IMR-90 (cell line): ENCODE data around the gene CNOT10. TPM values are rescaled to one million over a fixed set of nuclear protein-coding genes. Genes with fewer than 3 reads are reported as not detected.

Experiments used
- ATAC-seq: fragments of 200-7000 bp; cut with Tn5 transposase; 2 replicates; pipeline ENCODE4 v1.9.1; 2020; ENCODE audit warnings: low read depth, mild to moderate bottlenecking, moderate library complexity
- BruUV-seq: library from RNA; stranded (reverse); fragments of 400-500 nt; replicated peaks from 2 replicates; lab custom pipeline; 2021; lab: Mats Ljungman, UMichigan
- CTCF ChIA-PET: fragments of 300-600 bp; formaldehyde crosslinking; extraction: SDS; loops from one replicate; lab custom pipeline; 2021; ENCODE audit warnings: antibody characterized with exemption; lab: Yijun Ruan, JAX
- POLR2A ChIA-PET: fragments of 300-600 bp; sonication (Branson Sonifier 250); formaldehyde crosslinking; loops from one replicate; lab custom pipeline; 2022; ENCODE audit warnings: antibody characterized with exemption; ENCODE audit not compliant: unreplicated experiment; lab: Charles Lee
- DNase-seq: peaks from one replicate; pipeline ENCODE4 v3.0.0; 2013
- H2AFZ ChIP-seq: replicated peaks from 2 replicates; pipeline ENCODE3; 2013; ENCODE audit warnings: low read length, mild to moderate bottlenecking; ENCODE audit not compliant: poor library complexity
- H2AK5ac ChIP-seq: 2 replicates; pipeline ENCODE4 v1.6.1; 2013; ENCODE audit warnings: low read depth, low read length, inconsistent platforms
- H2AK9ac ChIP-seq: replicated peaks from 2 replicates; pipeline ENCODE3; 2013; ENCODE audit warnings: mild to moderate bottlenecking, low read depth, low read length, moderate library complexity; ENCODE audit not compliant: poor library complexity
- H2BK120ac ChIP-seq: 2 replicates; pipeline ENCODE4 v1.6.1; 2013; ENCODE audit warnings: low read depth, low read length, inconsistent platforms
- H2BK15ac ChIP-seq: 3 replicates; pipeline ENCODE4 v1.6.1; 2013; ENCODE audit warnings: low read depth, low read length, inconsistent platforms
- H2BK20ac ChIP-seq: 2 replicates; pipeline ENCODE4 v1.6.1; 2013; ENCODE audit warnings: low read depth, mild to moderate bottlenecking, inconsistent platforms, low read length, moderate library complexity
- H2BK5ac ChIP-seq: 2 replicates; pipeline ENCODE4 v1.6.1; 2013; ENCODE audit warnings: mild to moderate bottlenecking, low read depth, low read length, inconsistent platforms; ENCODE audit not compliant: poor library complexity, severe bottlenecking
- H3K14ac ChIP-seq: replicated peaks from 2 replicates; pipeline ENCODE4 v1.6.1; 2013; ENCODE audit warnings: low read depth, low read length, inconsistent platforms
- H3K18ac ChIP-seq: 2 replicates; pipeline ENCODE4 v1.6.1; 2013; ENCODE audit warnings: low read depth, low read length, control low read depth
- H3K23ac ChIP-seq: 2 replicates; pipeline ENCODE4 v1.6.1; 2013; ENCODE audit warnings: low read depth, low read length, inconsistent platforms
- H3K27ac ChIP-seq: 2 replicates; pipeline ENCODE4 v1.5.1; 2013; ENCODE audit warnings: mild to moderate bottlenecking, control low read depth, low read length; ENCODE audit not compliant: insufficient read depth
- H3K27me3 ChIP-seq: 2 replicates; pipeline ENCODE4 v1.6.1; 2013; ENCODE audit warnings: low read length; ENCODE audit not compliant: control insufficient read depth, insufficient read depth
- H3K36me3 ChIP-seq: 2 replicates; pipeline ENCODE4 v1.6.1; 2013; ENCODE audit warnings: low read length, mixed read lengths; ENCODE audit not compliant: control insufficient read depth, insufficient read depth
- H3K4ac ChIP-seq: 2 replicates; pipeline ENCODE4 v1.6.1; 2013; ENCODE audit warnings: low read depth, low read length, inconsistent platforms
- H3K4me1 ChIP-seq: 2 replicates; pipeline ENCODE4 v1.6.1; 2013; ENCODE audit warnings: low read length, mixed read lengths; ENCODE audit not compliant: control insufficient read depth, insufficient read depth
- H3K4me2 ChIP-seq: 2 replicates; pipeline ENCODE4 v1.6.1; 2013; ENCODE audit warnings: low read depth, mild to moderate bottlenecking, control low read depth, low read length, moderate library complexity
- H3K4me3 ChIP-seq: 2 replicates; pipeline ENCODE4 v1.5.1; 2013; ENCODE audit warnings: low read depth, mild to moderate bottlenecking, control low read depth, low read length, moderate library complexity; ENCODE audit not compliant: insufficient read depth
- H3K56ac ChIP-seq: 2 replicates; pipeline ENCODE4 v1.6.1; 2013; ENCODE audit warnings: low read length, inconsistent platforms; ENCODE audit not compliant: insufficient read depth; ENCODE audit errors: extremely low read depth
- H3K79me1 ChIP-seq, 2 experiments: 2 replicates each; pipeline ENCODE4 v1.6.1; 2013; ENCODE audit warnings: low read length in 2 of 2, inconsistent platforms in 1 of 2, low read depth in 1 of 2
- H3K9ac ChIP-seq: 2 replicates; pipeline ENCODE4 v1.6.1; 2013; ENCODE audit warnings: low read depth, low read length, control low read depth
- H3K9me1 ChIP-seq: 2 replicates; pipeline ENCODE4 v1.6.1; 2013; ENCODE audit warnings: low read length, inconsistent platforms; ENCODE audit not compliant: insufficient read depth
- H3K9me3 ChIP-seq: 2 replicates; pipeline ENCODE4 v1.6.1; 2013; ENCODE audit warnings: low read length; ENCODE audit not compliant: control insufficient read depth, insufficient read depth
- H4K20me1 ChIP-seq: 2 replicates; pipeline ENCODE4 v1.6.1; 2013; ENCODE audit warnings: low read length, inconsistent platforms; ENCODE audit not compliant: insufficient read depth
- H4K5ac ChIP-seq: 2 replicates; pipeline ENCODE4 v1.6.1; 2013; ENCODE audit warnings: mild to moderate bottlenecking, low read depth, low read length, control low read depth
- H4K8ac ChIP-seq, 2 experiments: 2 replicates each; pipeline ENCODE4 v1.6.1; 2013; ENCODE audit warnings: low read depth in 2 of 2, low read length in 2 of 2, control low read depth in 1 of 2, inconsistent platforms in 1 of 2
- H4K91ac ChIP-seq: 2 replicates; pipeline ENCODE4 v1.6.1; 2013; ENCODE audit warnings: low read depth, low read length, inconsistent platforms; ENCODE audit not compliant: insufficient read depth
- MAZ ChIP-seq: IDR thresholded peaks from 2 replicates; pipeline ENCODE4 v1.6.1; 2012; ENCODE audit warnings: low read depth, mild to moderate bottlenecking, low read length, improper control_type of control experiment, moderate library complexity, borderline replicate concordance
- WGBS, 2 experiments: methylation state at CpG; one replicate each; pipeline versions ENCODE4 v1.1.5 to v1.1.7; 2013; ENCODE audit warnings: missing lambda C conversion rate in 2 of 2; ENCODE audit not compliant: insufficient read length in 1 of 2; ENCODE audit errors: extremely low coverage in 2 of 2; 5-methylcytosine and 5-hydroxymethylcytosine counted together
- dilution Hi-C: fragments of 300-500 bp; cut with HindIII; formaldehyde crosslinking; loops from one replicate; pipeline ENCODE4 v1.14.3; 2018; ENCODE audit warnings: low sequenced_read_pairs; ENCODE audit not compliant: unreplicated experiment
- in situ Hi-C: fragments of 300-500 bp; cut with MboI; formaldehyde crosslinking; loops from 3 replicates; pipeline ENCODE4 v1.14.3; 2019; ENCODE audit warnings: low sequenced_read_pairs, inconsistent platforms, mixed read lengths
- intact Hi-C: fragments of 100-400 bp; cut with micrococcal nuclease; formaldehyde crosslinking; loops from 2 replicates; pipeline ENCODE4 v1.10.0; 2022
- polyA plus RNA-seq, 3 experiments: library from polyadenylated mRNA; depleted of rRNA; stranded (reverse); fragments of >200 nt; gene quantifications; 2 replicates each; pipeline ENCODE4 v1.2.3, GENCODE V29; 2012; ENCODE audit warnings: low replicate concordance in 1 of 3
- total RNA-seq: library from RNA; depleted of rRNA; stranded (reverse); fragments of >200 nt; gene quantifications from 2 replicates; pipeline ENCODE4 v1.2.3, GENCODE V29; 2012

The CNOT10 gene
- total and polyA plus RNA-seq, 2 of the 4 experiments (the other 2 are of a cell fraction), result 15.8 to 20.4 TPM

DNA sequence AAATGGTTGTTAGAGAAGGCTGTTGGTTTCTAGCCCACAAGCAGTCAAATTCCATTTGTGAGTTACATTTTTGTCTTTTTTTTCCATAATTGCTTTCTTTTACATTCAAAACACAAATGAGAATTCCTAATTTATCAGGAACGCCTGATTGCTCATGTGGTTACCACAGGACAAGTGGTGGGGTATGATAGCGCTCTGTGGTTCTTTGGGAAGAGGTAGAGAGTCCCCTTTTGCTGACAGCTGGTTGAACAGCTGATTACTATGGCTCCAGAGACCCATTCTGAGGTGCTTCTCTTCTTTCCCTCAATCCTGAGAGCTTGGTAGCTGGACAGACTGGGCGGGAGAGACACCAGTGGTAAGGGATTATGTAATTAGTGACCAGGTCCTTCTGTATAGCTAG, 24.4 kb downstream of the CNOT10 start:
- H2AK5ac ChIP-seq, result no peak overlapping the region
- H3K27me3 ChIP-seq, result no peaks in the 10 kb centered on the region
- no peak overlapping the region for H3K23ac ChIP-seq
- H2BK20ac ChIP-seq, result no peak overlapping the region
- H3K18ac ChIP-seq, result no peak overlapping the region
- no peak overlapping the region for H3K9ac ChIP-seq
- no peak for TF ChIP-seq MAZ
- no peak for ATAC-seq
- dilution Hi-C loops (no loop called here), in situ Hi-C loops (no loop called here), intact Hi-C loops (no loop called here)
- no peak overlapping the region for H3K4ac ChIP-seq
- H3K36me3 ChIP-seq, result peaks cover 6% of the 10 kb centered on the region; the same call in 1 of the 2 replicates
- H4K20me1 ChIP-seq, result no peaks in the 10 kb centered on the region
- no peak overlapping the region for H3K14ac ChIP-seq
- H4K8ac ChIP-seq, result no peak overlapping the region
- no peak for DNase-seq
- BruUV-seq, result no TSS peak
- POLR2A ChIA-PET, result no interaction called here
- no peak overlapping the region for H2AFZ ChIP-seq
- CTCF ChIA-PET, result no interaction called here
- no peak overlapping the region for H3K4me2 ChIP-seq
- H4K91ac ChIP-seq, result no peak overlapping the region
- H4K5ac ChIP-seq, result no peak overlapping the region
- H3K27ac ChIP-seq, result no peak overlapping the region
- WGBS, 2 experiments, result no CpG with 5 or more reads among the region's 3 CpGs
- H3K9me1 ChIP-seq, result no peaks in the 10 kb centered on the region
- H3K4me1 ChIP-seq, result peaks cover 2% of the 10 kb centered on the region; the same call in 1 of the 2 replicates
- H3K4me3 ChIP-seq, result no peak overlapping the region
- no peak overlapping the region for H2BK120ac ChIP-seq
- no peak overlapping the region for H2BK5ac ChIP-seq
- H3K56ac ChIP-seq, result no peak overlapping the region
- H3K79me1 ChIP-seq, result peaks cover 0 to 5% of the 10 kb centered on the region in 2 experiments; a peak in 2 of 4 replicates
- H2AK9ac ChIP-seq, result no peak overlapping the region
- no peak overlapping the region for H2BK15ac ChIP-seq
- H3K9me3 ChIP-seq, result no peaks in the 10 kb centered on the region
